Adrenal gland (tissue), 12 donors: ENCODE measurements around the gene SH3GLB2. TPM values are rescaled to one million over a fixed set of nuclear protein-coding genes. Genes with fewer than 3 reads are reported as not detected.
A peak's percentile ranks its signal among the peaks of the same experiment; 100 is the strongest.

ENCODE experiments used
- DNase-seq, 7 donors: peaks; one replicate each; pipeline ENCODE4 v3.0.0-alpha.2; 2019 to 2020
- H3K27ac ChIP-seq, 5 donors: fragments of 200-600 bp; sonication (generic) in 4 of 5; 1 replicate in 3 of 5; 2 replicates in 2 of 5; pipeline versions ENCODE4 v1.5.1 to v1.8.0; 2016 to 2020; ENCODE audit warnings: mild to moderate bottlenecking in 1 of 5
- H3K27me3 ChIP-seq: fragments of 200-600 bp; 2 replicates; pipeline ENCODE4 v1.8.0; 2021
- H3K36me3 ChIP-seq, 2 donors: fragments of 200-600 bp; replicated peaks in 1 of 2; 1 replicate in 1 of 2; 2 replicates in 1 of 2; pipeline versions ENCODE4 v1.5.1 to v1.8.0; 2018 to 2022
- H3K4me1 ChIP-seq, 2 donors: fragments of 200-600 bp; replicated peaks in 1 of 2; 1 replicate in 1 of 2; 2 replicates in 1 of 2; pipeline versions ENCODE4 v1.5.1 to v1.8.0; 2018 to 2021
- H3K4me3 ChIP-seq, 4 donors: fragments of 200-600 bp; sonication (generic) in 3 of 4; one replicate each; pipeline ENCODE4 v1.5.1; 2016 to 2018
- H3K9me3 ChIP-seq, 3 donors: fragments of 200-600 bp; sonication (generic) in 1 of 3; replicated peaks in 1 of 3; 1 replicate in 2 of 3; 2 replicates in 1 of 3; pipeline versions ENCODE4 v1.5.1 to v1.8.0; 2016 to 2021
- POLR2A ChIP-seq, 2 donors: fragments of 450-650 bp; IDR thresholded peaks; one replicate each; pipeline ENCODE4 v1.6.1; 2017; ENCODE audit warnings: antibody characterized with exemption in 2 of 2, mild to moderate bottlenecking in 2 of 2, moderate library complexity in 1 of 2
- WGBS, 4 donors: extraction: QIAGEN DNeasy Blood & Tissue Kit in 2 of 4; methylation state at CpG; one replicate each; pipeline versions ENCODE4 v1.1.5 to v1.1.7; 2013 to 2017; 5-methylcytosine and 5-hydroxymethylcytosine counted together
- intact Hi-C, 2 donors: fragments of 100-400 bp; cut with DNase I; formaldehyde crosslinking; loops; one replicate each; pipeline versions ENCODE4 v1.14.1 to v1.15.0; 2022 to 2023
- polyA plus RNA-seq, 3 donors: library from polyadenylated mRNA; stranded (reverse); fragments of 200-250 nt in 2 of 3; fragments of 350-450 nt in 1 of 3; fragmentation: Illumina TruSeq in 1 of 3; extraction: RNeasy Lipid Tissue Mini Kit (QIAGEN cat#74804) in 1 of 3; gene quantifications; one replicate each; pipeline ENCODE4 v1.2.3, GENCODE V29; 2013 to 2014
- total RNA-seq, 9 donors: library from RNA; depleted of rRNA in 4 of 9; stranded (reverse); fragments of >200 nt in 4 of 9; fragments of 120-200 nt in 1 of 9; fragmentation: NEBNext Ultra II Directional in 1 of 9; extraction: Animal tissue kit (Norgen Biotek cat#: 25700) in 1 of 9; gene quantifications; one replicate each; pipeline versions ENCODE4 v1.1.0 to v1.2.4, GENCODE V29; 2013 to 2023
- TF ChIP-seq, protein P1 (sequence below), 6 experiments: fragments of 450-650 bp in 4 of 6; fragments of 200-600 bp in 2 of 6; sonication (generic) in 1 of 6; IDR thresholded peaks; 1 replicate in 5 of 6; 2 replicates in 1 of 6; pipeline versions ENCODE4 v1.5.1 to v1.8.0; 2016 to 2021; ENCODE audit warnings: antibody characterized with exemption in 6 of 6, mild to moderate bottlenecking in 2 of 6, moderate library complexity in 1 of 6
- donor health status: healthy with polysubstance abuse.
- donor health status: Bipolar disorder and iron deficiency.
- donor health status: DM: yes; HTN: yes; CAD: no.
- donor health status: DM: no; HTN: no; CAD: no.
- donor health status: DM: no; HTN: no; CAD: no.
- donor health status: DM: yes; HTN: yes; CAD: no.

Gene SH3GLB2
- total and polyA plus RNA-seq, 12 donors = 26.1 to 301 (median 112) TPM

DNA sequence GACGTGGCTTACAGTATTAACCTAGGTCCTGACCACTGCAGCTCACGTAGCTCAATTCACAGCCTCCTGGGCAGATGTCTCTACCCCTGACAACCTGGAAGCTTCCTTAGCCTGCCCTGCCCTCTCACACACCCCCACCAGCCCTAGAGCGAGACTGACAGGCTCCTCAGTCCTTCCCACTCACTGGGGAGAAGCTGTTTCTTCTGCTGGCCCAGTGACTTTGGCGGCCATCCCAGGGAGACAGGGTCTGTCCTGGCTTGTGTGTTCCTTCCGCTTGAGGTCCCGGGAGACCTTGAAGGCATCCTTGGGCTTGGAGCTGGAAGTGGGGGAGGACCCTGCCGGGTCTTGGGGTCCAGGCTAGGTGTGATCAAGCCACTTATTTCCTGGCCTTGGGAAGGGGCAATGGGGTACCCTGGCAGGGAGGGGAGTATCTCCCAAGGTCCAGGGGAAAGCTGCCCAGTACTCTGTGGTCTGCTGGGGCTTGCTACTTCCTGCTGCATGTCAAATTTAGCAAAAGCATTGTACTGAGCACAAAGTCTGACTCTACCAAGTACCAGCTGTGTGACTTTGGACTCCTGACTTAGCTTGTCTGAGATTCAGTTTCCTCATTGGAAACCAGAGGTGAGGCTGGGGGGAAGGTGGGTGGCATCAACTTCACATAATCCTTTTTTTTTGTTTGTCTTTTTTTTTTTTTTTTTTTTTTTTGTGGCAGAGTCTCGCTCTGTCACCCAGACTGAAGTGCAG is 10.2 kb upstream of the SH3GLB2 start:
- Histone ChIP-seq H3K9me3 (no peaks in the 10 kb centered on the region), H3K27me3 (no peaks in the 10 kb centered on the region), H3K27ac (peak overlapping the region; percentile 25 to 82 (median 72)), H3K4me3 (peak overlapping the region in 1 of 4 donors; percentile 73), H3K4me1 (peaks cover 18 to 19% of the 10 kb centered on the region in 2 donors), H3K36me3 (peaks cover 0 to 27% of the 10 kb centered on the region in 2 donors)
- peak in 6 of 7 donors; percentile 51 to 78 (median 64) for DNase-seq
- 34 to 40% (median 37%) methylated on average over 4 to 8 of the region's 8 CpGs for WGBS, 4 donors
- TF ChIP-seq POLR2A (IDR thresholded peaks at IDR 0.05) = no peak
- TF ChIP-seq, protein P1, sequence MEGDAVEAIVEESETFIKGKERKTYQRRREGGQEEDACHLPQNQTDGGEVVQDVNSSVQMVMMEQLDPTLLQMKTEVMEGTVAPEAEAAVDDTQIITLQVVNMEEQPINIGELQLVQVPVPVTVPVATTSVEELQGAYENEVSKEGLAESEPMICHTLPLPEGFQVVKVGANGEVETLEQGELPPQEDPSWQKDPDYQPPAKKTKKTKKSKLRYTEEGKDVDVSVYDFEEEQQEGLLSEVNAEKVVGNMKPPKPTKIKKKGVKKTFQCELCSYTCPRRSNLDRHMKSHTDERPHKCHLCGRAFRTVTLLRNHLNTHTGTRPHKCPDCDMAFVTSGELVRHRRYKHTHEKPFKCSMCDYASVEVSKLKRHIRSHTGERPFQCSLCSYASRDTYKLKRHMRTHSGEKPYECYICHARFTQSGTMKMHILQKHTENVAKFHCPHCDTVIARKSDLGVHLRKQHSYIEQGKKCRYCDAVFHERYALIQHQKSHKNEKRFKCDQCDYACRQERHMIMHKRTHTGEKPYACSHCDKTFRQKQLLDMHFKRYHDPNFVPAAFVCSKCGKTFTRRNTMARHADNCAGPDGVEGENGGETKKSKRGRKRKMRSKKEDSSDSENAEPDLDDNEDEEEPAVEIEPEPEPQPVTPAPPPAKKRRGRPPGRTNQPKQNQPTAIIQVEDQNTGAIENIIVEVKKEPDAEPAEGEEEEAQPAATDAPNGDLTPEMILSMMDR (IDR thresholded peaks at IDR 0.05) = no peak
- intact Hi-C loops = no loop called here

- intact Hi-C loops = no loop called here
- Histone ChIP-seq H3K4me3 (peak overlapping the region in 1 of 4 donors; percentile 73), H3K4me1 (peaks cover 18 to 19% of the 10 kb centered on the region in 2 donors), H3K36me3 (peaks cover 0 to 24% of the 10 kb centered on the region in 2 donors), H3K27ac (peak overlapping the region; percentile 25 to 82 (median 72)), H3K27me3 (no peaks in the 10 kb centered on the region), H3K9me3 (no peaks in the 10 kb centered on the region)
- TF ChIP-seq, protein P1 (IDR thresholded peaks at IDR 0.05) = no peak
- peak in 1 of 2 donors; percentile 46 for TF ChIP-seq POLR2A (IDR thresholded peaks at IDR 0.05)
- DNase-seq = peak in 6 of 7 donors; percentile 63 to 80 (median 72)
- 17 to 51% (median 28%) methylated on average over 6 of the region's 6 CpGs for WGBS, 4 donors
These were observed 9.6 kb upstream of the SH3GLB2 start for GRCh38 chr9:129037767-129038098.

- peak in 1 of 7 donors; percentile 28 for DNase-seq
- Histone ChIP-seq H3K9me3 (no peaks in the 10 kb centered on the region), H3K27ac (peak overlapping the region; percentile 25 to 82 (median 69)), H3K4me3 (peak overlapping the region; percentile 72 to 91 (median 82)), H3K36me3 (peaks cover 0 to 18% of the 10 kb centered on the region in 2 donors), H3K27me3 (no peaks in the 10 kb centered on the region), H3K4me1 (peaks cover 18 to 19% of the 10 kb centered on the region in 2 donors)
- intact Hi-C loops = no loop called here
- TF ChIP-seq, protein P1 (IDR thresholded peaks at IDR 0.05) = no peak
- no peak for TF ChIP-seq POLR2A (IDR thresholded peaks at IDR 0.05)
- WGBS, 4 donors = 4 to 10% (median 9%) methylated on average over 18 to 32 of the region's 32 CpGs
These were observed 9.0 kb upstream of the SH3GLB2 start for GRCh38 chr9:129036923-129037766.
